GM06990 (cell line): ENCODE data around the gene MYO7A.

Experiments used
- DNase-seq: peaks from one replicate; pipeline ENCODE4 v3.0.0-alpha.2; 2011; ENCODE audit not compliant: insufficient read length; ENCODE audit errors: extremely low read depth
- H3K27me3 ChIP-seq: replicated peaks from 2 replicates; pipeline ENCODE4 v1.6.0; 2011; ENCODE audit warnings: low read length; ENCODE audit not compliant: control insufficient read depth, insufficient read depth
- H3K36me3 ChIP-seq: 2 replicates; pipeline ENCODE4 v1.5.1; 2011; ENCODE audit warnings: low read length; ENCODE audit not compliant: control insufficient read depth, insufficient read depth
- H3K4me3 ChIP-seq: replicated peaks from 2 replicates; pipeline ENCODE4 v1.5.1; 2011; ENCODE audit warnings: low read depth, mild to moderate bottlenecking, control low read depth, low read length
- CTCF ChIP-seq: IDR thresholded peaks from 2 replicates; pipeline ENCODE4 v1.5.1; 2011; ENCODE audit warnings: low read length, control low read depth, mild to moderate bottlenecking, inconsistent platforms; ENCODE audit not compliant: insufficient read depth, poor library complexity, severe bottlenecking

The MYO7A gene

GRCh38 chr11:77087723-77088225 is 40.3 kb upstream of the MYO7A start:
- H3K27me3 ChIP-seq, result no peaks in the 10 kb centered on the region
- DNase-seq, result no peak
- H3K36me3 ChIP-seq, result no peaks in the 10 kb centered on the region
- H3K4me3 ChIP-seq, result no peak overlapping the region
- TF ChIP-seq CTCF, result no peak

GRCh38 chr11:77088236-77089003 is 39.6 kb upstream of the MYO7A start:
- TF ChIP-seq CTCF, result no peak
- Histone ChIP-seq H3K4me3 (no peak overlapping the region), H3K27me3 (no peaks in the 10 kb centered on the region; the same call in 1 of the 2 replicates), H3K36me3 (no peaks in the 10 kb centered on the region)
- DNase-seq, result no peak

- Histone ChIP-seq H3K4me3 (no peak overlapping the region), H3K36me3 (no peaks in the 10 kb centered on the region), H3K27me3 (no peaks in the 10 kb centered on the region; the same call in 1 of the 2 replicates)
- no peak for TF ChIP-seq CTCF
- DNase-seq, result no peak
These were observed 39.0 kb upstream of the MYO7A start for GRCh38 chr11:77089004-77089545.

- Histone ChIP-seq H3K4me3 (no peak overlapping the region), H3K36me3 (no peaks in the 10 kb centered on the region), H3K27me3 (no peaks in the 10 kb centered on the region; the same call in 1 of the 2 replicates)
- no peak for DNase-seq
- no peak for TF ChIP-seq CTCF
These were observed 38.0 kb upstream of the MYO7A start for GRCh38 chr11:77090046-77090372.

- Histone ChIP-seq H3K36me3 (no peaks in the 10 kb centered on the region), H3K4me3 (no peak overlapping the region), H3K27me3 (no peaks in the 10 kb centered on the region; the same call in 1 of the 2 replicates)
- DNase-seq, result no peak
- no peak for TF ChIP-seq CTCF
These were observed 37.5 kb upstream of the MYO7A start for GRCh38 chr11:77090373-77091111.
